HG02623 (cell line): Measurements from ENCODE around the gene MEI1.

Experiments
- ATAC-seq: cut with Tn5 transposase; IDR thresholded peaks from one replicate; pipeline ENCODE4 v1.9.1; 2021; ENCODE audit warnings: moderate library complexity; ENCODE audit not compliant: unreplicated experiment

MEI1 gene

DNA sequence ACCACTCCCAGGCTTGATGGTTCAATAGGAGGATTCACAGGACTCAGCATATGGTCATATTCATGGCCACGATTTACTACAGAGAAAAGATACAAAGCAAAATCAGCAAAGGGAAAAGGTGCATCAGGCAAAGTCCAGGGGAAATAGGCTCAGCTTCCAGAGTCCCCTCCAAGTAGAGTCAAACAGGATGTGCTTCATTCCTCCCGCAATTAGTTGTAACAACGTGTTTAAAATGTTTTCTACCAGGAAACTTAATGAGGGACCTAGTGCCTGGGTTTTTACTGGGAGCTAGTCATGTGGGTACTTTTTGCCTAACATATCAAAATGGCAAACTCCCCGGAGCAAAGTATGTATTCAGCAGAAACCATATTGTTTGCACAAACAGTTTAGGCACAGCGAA lies 118.7 kb downstream of the MEI1 start:
- no peak for ATAC-seq

DNA sequence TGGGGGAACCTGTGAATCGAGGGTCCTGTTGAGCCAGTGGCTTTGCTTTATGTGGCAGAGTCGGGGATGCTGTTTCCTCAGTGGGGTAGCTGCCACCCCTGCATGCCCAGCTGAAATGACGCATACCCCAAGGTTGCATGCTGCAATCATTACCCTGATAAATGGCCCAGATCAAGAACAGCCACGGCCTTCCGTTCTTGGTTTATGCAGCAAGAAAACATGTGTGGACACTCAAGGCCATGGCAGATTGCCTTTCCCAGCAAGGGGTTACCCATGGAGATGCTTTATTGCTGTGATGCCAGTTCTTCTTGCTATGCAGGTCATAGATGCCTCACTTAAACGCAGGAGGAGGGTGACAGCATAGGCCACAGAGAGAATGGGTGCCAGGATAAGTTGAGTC lies 119.3 kb downstream of the MEI1 start:
- ATAC-seq = no peak

DNA sequence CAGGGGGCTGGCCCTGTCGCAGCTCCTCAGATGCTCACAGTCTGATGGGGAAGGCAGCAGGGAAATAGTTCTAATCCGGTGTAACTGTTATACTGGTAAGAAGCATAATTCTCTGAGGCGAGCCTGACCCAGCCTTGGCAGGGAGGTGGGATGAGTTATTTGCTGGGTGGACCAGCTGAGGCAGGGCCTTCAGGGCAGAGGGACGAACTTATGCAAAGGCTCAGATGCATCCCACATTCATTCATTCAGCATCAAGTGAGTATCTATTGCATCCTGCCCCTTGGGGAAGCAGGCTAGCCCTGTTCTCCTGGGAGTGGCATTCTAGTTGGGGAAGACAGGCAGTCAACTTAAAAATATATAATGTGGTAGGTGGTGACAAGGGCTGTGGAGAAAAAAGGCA lies 120.0 kb downstream of the MEI1 start:
- ATAC-seq = no peak

DNA sequence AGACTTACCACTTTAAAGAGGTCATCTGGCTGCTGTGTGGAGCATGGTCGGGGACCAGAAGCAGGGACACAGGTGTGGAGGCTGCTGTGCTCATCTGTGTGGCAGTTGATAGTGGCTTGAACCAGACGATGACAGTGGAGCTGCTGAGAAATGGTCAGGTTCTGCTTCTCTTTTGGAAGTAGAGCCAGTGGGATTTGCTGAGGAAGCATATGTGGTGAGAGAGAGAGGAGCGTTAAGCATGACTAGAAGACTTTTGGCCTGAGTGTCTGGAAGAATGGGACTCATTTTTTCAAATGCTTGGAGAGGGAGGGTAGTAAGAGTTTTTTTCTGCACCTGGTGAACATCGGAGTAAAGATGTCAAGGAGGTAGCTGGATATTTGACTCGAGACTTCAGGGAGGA lies 121.1 kb downstream of the MEI1 start:
- ATAC-seq = no peak

DNA sequence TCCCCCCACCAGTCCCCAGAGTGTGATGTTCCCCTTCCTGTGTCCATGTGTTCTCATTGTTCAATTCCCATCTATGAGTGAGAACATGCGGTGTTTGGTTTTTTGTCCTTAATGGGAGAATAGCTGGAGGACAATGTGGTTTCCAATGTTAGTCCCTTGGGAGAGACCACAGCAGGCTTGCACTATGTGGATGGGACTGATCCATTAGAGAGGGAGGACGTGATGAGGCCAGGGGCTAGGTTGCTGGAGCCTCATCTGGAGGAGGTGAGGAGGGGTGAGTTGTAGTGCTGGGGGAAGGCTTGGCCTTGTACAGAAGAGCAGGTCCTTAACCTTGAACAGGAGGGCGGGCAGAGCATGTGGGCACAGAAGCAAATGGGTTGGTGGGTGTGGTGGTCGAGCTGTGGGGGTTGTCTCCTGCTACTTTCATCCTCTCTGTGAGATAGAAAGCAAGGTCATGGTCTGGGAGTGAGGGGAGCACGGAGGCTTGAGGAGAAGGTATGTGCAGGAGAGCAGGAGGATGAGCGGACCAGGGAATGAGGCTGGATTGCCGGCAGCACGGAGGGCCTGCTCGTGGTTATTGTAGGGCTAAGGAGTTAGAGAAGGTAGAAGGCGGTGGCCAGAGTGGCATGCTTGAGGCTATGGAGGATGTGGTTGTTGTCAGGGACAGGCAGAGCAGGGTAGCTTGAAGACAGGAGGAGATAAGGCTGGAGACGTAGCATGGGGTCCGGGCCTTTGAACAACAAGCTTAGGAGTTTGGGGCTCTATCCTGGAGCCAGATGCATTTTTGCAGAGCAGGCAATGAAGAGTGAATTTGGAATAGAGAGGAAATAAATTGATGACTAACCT lies 122.4 kb downstream of the MEI1 start:
- no peak for ATAC-seq

DNA sequence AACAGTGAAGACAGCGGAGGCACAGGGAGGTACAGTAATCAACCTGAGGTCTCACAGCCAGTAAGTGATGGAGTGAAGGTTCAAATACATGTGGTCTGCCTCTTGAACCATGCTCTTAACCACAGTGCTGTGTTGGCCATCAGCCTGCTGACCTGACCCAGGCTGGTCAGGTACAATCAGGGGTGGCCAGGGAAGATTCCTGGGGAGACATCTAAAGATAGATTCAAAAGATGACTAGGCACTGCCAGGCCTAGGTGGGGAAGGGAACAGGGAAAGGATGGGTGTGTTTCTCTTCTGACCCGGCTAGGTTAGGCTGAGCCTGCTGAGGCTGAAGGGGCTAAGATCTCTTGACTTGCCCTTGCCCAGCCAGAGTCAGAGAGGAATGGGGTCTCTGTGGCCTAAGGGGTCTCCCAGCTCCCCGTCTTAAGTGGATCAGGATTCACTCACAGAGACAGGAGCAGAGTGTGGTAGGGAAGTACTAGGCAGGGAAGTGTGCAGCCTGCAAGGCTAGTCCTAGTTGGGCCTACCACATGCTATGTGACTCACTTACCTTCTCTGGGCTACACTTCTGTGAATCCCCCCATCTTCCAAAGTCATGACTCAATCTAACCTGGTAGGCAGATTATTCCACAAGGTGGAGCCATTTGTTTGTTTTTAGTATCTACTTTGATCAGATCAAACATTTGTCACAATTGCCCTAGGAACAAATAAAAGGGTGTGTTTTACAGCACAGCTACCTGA lies 123.2 kb downstream of the MEI1 start:
- no peak for ATAC-seq

DNA sequence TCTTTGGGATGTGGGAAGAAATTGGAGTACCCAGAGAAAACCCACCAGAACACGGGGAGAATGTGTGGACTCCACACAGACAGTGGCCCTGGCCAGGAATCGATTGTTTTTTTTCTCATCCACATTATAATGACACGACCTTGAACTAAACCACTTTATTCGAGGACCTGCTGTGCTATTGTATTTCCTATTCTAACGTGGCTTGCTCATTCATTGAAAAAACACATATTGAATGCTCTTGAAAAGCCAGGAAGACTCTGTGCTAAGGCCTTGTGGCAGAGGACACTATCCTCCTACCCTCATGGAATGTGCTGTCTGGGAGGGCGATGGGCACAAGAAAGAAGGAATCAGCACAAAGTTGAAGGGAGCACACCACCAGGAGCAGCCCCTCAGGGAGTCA lies 124.5 kb downstream of the MEI1 start:
- no peak for ATAC-seq

DNA sequence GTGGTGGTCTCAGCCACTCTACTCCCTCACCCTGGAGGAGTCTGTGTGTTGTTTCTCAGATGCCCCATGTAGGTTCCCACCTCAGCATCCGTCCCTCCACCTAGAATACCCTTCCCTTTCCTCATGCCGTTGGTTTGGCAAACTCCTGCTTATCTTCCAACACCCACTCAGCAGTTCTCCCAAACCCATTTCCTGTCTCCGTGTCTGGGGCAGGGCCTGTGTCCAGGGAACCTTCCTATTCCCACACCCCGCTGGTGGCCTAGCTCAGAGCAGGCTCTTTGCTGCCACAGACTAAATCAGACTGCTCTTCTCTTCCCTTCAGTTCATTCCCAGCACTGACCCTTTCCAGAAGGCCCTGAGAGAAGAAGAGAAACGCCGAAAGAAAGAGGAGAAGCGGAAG lies 126.1 kb downstream of the MEI1 start:
- no peak for ATAC-seq

DNA sequence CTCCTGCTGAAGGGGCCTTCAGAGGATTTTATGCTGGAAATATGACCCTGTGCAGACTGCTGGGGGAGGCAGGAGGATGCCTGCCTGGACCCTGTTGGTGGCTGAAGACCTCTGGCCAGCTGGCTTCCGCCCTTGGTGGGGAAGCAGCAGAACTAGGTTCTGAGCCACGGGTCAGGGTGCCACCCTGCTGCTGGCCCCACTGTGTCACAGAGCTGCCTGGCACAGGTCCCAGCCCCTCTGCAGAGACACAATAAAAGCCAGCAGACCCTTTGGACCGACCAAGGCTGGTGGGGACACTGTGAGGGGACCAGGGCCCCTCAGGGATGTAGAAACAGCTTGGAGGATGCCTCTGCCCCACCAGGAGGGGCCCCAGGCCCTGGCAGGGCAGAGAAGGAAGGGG lies 126.7 kb downstream of the MEI1 start:
- no peak for ATAC-seq

DNA sequence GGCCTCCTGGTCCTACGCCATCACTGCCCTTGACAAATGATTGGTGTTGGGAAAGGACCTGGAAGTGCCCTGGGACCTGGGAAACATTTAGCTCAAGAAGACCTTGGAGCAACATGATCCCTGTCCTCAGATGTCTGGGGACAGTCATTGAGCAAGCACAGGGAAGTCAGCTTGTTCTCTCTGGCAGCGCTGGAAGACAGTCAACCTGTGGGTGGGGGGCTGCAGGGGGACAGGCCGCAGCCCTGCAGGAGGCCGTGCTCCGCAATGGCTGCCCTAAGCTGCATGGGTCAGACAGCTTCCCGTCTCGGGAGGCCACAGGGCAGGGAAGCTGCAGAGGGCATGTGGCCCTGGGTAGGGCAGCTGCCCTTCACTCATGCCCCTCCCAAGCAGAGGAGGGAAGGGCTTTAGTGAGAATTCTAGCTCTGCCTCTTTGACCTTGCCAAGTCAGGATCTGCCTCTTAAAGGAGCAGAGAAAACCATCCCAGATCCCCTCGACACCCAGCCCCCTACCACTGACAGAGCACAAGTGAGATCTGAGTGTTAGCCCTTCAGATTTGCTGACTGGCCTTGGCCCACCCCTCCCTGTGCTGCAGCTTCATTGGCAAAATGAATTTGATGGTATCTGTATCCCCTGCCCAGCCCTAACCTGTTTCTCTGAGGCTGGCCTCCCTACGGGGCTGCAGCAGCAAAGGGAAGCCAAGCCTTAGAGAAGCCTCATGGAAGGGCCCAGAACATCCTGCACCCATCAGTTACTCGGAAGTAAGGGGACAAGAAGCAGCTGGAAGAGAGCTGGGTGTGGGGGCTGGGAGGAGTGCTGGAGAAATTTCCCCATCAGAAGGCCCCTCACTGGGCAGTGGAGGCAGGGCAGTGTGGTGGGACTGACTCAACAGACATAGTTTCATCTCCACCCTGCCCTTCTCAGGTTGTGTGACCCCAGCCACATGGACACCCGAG lies 127.4 kb downstream of the MEI1 start:
- ATAC-seq = no peak

DNA sequence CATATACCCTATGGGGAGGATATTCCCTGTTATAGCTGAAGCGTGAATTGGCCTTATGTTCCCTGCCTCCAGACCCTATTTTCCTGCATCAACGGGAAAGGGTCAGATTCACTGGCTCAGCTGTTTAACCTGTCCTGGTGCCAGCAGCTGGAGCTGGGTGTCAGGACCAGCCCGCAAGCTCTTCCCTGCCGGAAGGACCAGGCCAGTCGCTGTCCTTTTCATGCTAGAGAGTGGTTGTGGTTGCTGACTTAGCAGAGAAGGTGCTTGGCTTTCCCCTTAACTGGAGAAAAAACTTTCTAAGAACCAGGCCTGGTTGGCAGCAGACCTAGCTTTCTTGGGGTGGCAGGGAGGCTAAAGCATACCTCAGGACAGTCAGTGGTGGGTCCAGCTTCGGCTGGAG lies 128.4 kb downstream of the MEI1 start:
- no peak for ATAC-seq

DNA sequence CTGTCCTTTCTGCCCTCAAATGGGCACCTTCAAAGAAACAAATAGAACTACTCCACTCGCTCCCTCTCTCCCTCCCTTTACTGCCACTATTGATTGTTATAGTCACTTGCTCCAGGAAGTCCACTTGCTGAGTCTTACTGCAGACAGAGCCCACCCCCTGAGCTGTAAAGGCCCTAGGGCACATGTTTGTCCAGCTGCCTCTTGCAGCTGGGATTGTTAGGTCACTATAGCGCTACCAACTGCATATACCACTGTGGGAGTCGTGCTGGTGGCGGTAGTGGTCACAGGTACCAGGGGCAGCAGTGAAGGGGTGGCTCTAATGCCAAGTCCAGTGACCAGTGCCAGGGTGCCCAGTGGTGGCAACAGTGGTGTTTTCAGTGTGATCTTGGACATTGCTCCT lies 129.2 kb downstream of the MEI1 start:
- no peak for ATAC-seq

DNA sequence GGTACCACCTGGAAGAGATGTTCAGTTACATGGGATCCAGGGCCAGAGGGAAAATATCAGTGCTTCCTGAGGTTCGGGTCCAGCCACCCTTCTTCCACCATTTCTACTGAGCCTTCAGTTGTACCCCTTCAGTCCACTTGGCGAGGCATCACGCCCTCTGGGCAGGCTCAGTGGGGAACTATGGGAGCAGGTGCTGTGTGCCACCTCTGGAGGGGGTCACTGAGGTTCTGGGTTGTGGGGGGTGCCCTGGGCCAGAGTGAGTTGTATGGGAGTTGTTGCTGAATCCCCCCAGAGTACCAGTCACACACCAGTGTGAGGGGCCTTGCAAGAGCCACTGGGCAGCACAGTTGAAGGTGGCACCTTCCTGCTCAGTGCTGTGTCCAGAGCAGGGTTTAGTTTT lies 130.9 kb downstream of the MEI1 start:
- no peak for ATAC-seq

DNA sequence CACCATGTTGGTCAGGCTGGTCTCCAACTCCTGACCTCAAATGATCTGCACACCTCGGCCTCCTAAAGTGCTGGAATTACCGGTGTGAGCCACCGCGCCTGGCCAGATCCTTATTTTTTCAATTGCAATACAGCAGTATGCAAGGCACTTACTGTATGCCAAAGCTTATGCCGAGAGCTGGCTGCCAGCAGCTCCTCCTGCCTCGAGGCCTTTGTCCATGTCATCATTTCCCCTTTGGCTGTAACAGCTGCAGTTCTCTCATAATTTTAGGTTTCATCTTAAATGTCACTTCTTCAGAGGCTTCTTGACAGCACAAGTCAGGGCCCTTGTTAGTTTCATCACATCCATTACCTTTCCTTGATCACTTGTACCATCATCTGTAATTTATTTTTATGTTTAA lies 132.1 kb downstream of the MEI1 start:
- ATAC-seq = no peak

DNA sequence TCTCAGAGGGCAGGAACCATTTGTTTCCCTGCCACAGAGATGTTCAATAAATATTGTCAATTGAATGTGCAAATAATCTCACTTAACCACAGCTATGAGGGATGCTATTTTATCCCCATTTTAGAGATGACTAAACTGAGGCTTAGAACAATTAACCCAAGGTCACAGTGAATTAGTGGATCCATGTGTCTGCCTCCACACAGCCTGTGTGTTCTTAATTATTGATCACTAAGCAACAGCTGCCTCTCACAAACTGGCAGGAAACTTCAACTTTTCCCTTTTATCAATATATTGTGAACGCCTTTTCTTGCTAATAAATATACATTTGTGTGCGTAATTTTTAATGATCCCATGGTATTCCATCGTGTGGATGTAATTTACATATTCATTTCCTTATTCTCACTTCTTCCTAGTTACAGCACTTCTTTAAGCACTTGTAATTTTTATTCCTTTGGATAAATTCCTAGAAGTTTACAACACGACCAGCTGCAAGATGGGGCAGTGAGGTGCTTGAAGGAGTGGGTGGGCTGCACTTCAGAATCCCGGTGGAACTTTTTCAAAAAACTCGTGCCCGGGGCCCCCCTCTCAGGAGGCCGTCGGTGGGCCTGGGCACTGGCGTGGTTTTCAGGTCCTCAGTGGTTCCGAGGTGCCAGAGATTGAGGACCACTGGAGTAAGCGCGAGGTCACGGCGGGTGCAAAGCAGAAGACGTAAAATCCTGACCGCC lies 132.7 kb downstream of the MEI1 start:
- ATAC-seq = peak; percentile 0

DNA sequence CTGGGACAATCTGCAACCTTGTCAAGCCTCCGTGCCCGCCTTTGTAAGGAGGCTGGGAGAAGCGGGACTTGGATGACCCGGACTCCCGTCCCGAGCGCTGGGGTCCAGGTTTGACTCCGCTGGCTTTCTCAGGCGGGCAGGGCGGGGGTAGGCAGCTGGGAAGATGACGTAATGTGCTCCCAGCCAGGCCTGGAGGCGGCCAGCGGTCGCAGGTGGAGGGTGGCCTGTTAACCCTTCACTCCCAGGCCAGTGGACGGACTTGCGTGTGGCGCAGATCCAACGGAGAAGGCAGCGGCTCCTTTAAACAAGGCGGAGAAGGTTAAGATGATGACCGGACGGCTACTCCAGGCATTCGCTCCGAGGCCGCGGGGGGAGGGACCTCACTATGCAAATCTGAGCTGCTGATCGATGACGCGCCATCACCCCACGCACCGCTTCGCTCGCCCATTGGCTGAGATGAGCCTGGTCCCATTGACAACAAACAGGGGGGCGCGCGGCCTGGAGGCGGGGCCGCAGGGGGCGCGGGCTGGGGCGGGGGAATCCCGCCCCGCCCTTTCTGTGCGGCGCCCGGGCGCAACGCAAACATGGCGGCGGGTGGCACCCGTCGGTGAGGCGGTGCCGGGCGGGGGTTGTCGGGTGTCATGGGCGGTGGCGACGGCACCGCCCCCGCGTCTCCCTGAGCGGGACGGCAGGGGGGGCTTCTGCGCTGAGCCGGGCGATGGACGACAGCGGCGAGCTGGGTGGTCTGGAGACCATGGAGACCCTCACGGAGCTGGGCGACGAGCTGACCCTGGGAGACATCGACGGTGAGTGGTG lies 133.5 kb downstream of the MEI1 start, which contains the start of gene SREBF2:
TSS of gene SREBF2 (plus strand) at position 553 of the 816 bp plus-strand sequence. CDS start at position 719, 166 bp downstream.
- peak; percentile 80 for ATAC-seq

DNA sequence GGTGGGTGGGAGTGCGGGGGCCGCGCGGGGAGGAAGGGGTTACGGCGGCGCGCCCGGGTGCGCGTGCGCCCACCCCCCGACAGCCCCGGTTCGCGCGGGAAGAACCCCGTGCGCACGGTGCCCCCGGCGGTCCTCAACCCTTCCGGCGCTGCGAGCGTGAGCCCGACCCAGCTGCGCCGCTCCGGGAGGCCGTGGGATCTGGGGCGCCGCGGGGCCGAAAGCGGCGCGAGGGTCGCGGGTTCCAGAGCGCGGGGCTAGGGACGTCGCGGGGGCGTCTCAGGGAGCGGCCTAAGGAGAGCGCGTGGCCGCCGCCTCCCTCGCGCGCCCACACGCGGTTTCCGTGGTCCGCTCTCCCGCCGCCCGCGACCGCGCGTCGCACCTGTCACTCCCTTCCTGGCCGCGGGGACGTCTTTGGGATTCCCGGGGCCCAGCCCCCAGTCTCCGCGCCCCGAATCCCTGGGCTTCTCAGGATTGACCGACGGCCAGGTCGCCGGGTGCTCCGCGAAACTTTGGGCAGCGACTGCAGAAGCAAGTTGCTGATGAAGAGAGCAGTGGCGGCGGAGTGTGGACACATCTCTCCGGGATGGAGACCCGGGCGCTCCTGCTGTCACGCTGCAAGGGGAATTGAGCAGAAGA lies 134.2 kb downstream of the MEI1 start:
- peak; percentile 19 for ATAC-seq

DNA sequence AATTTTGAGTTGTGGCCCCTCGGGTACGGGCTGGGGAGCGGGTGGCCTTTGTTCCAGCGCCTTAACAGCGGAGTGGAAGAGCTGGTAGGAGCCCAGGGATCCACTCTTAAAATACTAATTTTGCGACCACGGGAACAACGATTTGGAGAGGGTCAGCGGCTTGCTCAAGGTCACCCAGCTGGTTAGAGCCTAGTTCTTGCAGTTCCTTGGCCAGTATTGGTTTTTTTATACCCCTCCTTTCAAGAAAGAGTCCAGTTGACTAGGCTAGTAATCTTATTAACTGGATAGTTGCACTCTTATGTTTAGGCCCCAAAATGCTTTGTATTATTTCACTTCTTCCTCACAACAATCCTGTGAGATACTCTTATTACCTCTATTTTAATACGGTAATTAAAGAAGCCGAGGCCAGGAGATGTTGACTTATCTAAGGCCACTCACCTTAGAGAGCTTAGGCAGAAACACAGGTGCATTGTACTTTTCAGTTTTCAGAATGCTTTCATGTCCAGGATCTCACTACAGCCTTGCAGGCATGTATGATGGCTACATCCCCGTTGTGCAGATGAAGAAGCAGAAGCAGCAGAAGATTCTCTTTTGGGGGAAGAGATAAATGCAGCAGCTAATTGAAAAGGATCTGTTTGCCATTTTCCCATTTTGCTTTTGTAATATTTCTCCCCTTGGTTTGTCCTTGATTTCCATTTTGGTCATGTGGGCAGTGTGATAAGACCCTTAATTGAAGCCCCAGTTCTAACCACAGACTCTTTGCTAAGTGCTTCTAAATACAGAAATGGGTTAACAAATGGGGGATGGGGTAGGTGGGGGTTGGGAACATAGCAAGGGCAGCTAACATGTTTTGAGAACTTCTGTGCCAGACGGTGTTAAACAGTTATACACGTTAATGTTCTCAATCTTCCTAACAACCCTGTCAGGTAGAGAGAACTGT lies 135.0 kb downstream of the MEI1 start:
- no peak for ATAC-seq
